ENCODE results near the gene DUXA. TPM values are rescaled to one million over a fixed set of nuclear protein-coding genes. Genes with fewer than 3 reads are reported as not detected.
"Not testable (repeated sequence)": the region's sequence is repeated elsewhere in the genome, so short reads cannot be mapped to it uniquely, and the experiment has no call there.

The DUXA gene
- total RNA-seq, 1 donor from 2014 or later: not detected

DNA sequence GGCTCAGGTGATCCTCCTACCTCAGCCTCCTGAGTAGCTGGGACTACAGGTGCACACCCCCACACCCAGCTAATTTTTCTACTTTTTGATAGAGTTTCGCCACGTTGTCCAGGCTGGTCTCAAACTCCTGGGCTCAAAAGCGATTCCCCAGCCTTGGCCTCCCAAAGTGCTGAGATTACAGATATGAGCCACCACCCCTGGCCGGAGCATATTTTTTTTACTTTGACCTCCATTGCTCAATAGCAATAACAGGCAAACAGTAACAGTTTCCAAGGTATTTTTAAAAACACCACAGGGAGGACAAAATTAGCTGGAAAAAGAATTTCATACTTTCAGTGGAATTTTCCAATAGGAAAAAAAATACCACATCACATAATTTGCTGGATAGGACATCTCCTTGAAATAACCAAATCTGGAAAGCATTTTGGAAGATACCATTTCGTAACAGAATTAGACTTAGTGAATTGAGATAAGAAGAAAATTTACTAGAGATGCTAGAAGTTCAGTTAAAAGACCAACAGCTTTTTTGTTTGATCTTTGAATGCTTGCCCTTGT lies 5.2 kb downstream of the DUXA start:
- Mint-ChIP-seq H3K27me3 (ENCODE audit: low read depth) (peaks cover 4% of the 10 kb centered on the region), H3K36me3 (ENCODE audit: low read depth) (peaks cover 7% of the 10 kb centered on the region), H3K4me3 (no peak overlapping the region), H3K9me3 (peaks cover 15% of the 10 kb centered on the region), H3K27ac (ENCODE audit: unreplicated experiment) (no peak overlapping the region), H3K4me1 (no peaks in the 10 kb centered on the region)
- no peak for DNase-seq (ENCODE audit: low read depth, low spot score)
- TF ChIP-seq, protein P1, sequence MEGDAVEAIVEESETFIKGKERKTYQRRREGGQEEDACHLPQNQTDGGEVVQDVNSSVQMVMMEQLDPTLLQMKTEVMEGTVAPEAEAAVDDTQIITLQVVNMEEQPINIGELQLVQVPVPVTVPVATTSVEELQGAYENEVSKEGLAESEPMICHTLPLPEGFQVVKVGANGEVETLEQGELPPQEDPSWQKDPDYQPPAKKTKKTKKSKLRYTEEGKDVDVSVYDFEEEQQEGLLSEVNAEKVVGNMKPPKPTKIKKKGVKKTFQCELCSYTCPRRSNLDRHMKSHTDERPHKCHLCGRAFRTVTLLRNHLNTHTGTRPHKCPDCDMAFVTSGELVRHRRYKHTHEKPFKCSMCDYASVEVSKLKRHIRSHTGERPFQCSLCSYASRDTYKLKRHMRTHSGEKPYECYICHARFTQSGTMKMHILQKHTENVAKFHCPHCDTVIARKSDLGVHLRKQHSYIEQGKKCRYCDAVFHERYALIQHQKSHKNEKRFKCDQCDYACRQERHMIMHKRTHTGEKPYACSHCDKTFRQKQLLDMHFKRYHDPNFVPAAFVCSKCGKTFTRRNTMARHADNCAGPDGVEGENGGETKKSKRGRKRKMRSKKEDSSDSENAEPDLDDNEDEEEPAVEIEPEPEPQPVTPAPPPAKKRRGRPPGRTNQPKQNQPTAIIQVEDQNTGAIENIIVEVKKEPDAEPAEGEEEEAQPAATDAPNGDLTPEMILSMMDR (conservative IDR thresholded peaks at IDR 0.05): no peak

- Mint-ChIP-seq H3K36me3 (ENCODE audit: low read depth) (peaks cover 3% of the 10 kb centered on the region), H3K27ac (ENCODE audit: unreplicated experiment) (no peak overlapping the region), H3K9me3 (peaks cover 16% of the 10 kb centered on the region), H3K27me3 (ENCODE audit: low read depth) (no peaks in the 10 kb centered on the region), H3K4me3 (no peak overlapping the region), H3K4me1 (no peaks in the 10 kb centered on the region)
- DNase-seq (ENCODE audit: low read depth, low spot score): no peak
- TF ChIP-seq, protein P1 (conservative IDR thresholded peaks at IDR 0.05): no peak
Observed at GRCh38 chr19:57152921-57153320, 14.4 kb downstream of the DUXA start.

DNA sequence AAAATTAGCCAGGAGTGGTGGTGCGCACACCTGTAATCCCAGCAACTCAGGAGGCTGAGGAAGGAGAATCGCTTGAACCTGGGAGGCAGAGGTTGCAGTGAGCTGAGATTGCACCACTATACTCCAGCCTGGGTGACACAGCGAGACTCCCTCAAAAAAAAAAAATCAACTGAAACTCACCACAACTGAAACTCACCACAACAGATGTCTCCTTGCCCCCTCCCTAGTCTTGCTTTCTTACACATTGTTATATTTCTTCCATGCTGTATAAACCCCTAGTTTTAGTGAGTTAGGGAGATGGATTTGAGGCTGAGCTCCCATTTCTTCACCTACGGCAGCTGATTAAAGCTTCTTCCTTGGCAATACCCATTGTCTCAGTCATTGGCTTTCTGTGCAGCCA lies 25.6 kb downstream of the DUXA start:
- Mint-ChIP-seq H3K36me3 (ENCODE audit: low read depth) (peaks cover 13% of the 10 kb centered on the region), H3K27me3 (ENCODE audit: low read depth) (no peaks in the 10 kb centered on the region), H3K4me3 (no peak overlapping the region), H3K27ac (ENCODE audit: unreplicated experiment) (no peak overlapping the region), H3K4me1 (no peaks in the 10 kb centered on the region), H3K9me3 (peaks cover 13% of the 10 kb centered on the region)
- no peak for DNase-seq (ENCODE audit: low read depth, low spot score)
- TF ChIP-seq, protein P1 (conservative IDR thresholded peaks at IDR 0.05): no peak

- peaks cover 9% of the 10 kb centered on the region for H3K36me3 Mint-ChIP-seq (ENCODE audit: low read depth)
- H3K27me3 Mint-ChIP-seq (ENCODE audit: low read depth): no peaks in the 10 kb centered on the region
- no peak overlapping the region for H3K4me3 Mint-ChIP-seq
- DNase-seq (ENCODE audit: low read depth, low spot score): no peak
- no peak overlapping the region for H3K27ac Mint-ChIP-seq (ENCODE audit: unreplicated experiment)
- TF ChIP-seq, protein P1 (conservative IDR thresholded peaks at IDR 0.05): no peak
- H3K4me1 Mint-ChIP-seq: no peaks in the 10 kb centered on the region
- peaks cover 25% of the 10 kb centered on the region for H3K9me3 Mint-ChIP-seq
Observed at GRCh38 chr19:57135797-57136196, 31.5 kb downstream of the DUXA start.

- H3K36me3 Mint-ChIP-seq (ENCODE audit: low read depth); H3K27me3 Mint-ChIP-seq (ENCODE audit: low read depth); H3K4me1 Mint-ChIP-seq; H3K4me3 Mint-ChIP-seq; DNase-seq (ENCODE audit: low read depth, low spot score); H3K27ac Mint-ChIP-seq (ENCODE audit: unreplicated experiment): not testable (repeated sequence)
- H3K9me3 Mint-ChIP-seq: peaks cover 21% of the 10 kb centered on the region
Observed at GRCh38 chr19:57127403-57127802, 39.9 kb downstream of the DUXA start.

DNA sequence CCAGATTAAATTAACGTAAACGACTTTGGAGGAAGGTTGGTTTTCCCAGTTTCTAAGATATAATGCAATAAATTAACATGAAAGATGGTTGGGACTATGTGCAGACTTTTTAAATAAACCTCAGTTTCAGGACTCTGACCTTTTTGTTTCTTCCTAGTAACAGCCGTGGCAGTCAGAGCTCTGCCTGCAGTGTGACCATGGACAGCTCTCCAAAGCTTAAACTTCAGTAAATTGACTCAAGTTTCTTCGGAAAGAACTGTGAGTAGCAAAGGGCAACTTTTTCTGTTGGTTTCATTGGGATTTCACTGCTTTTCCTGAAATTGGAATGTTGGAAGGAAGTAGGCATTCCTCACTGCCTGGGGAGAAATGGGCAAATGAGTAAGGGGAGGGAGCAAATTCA lies 43.4 kb downstream of the DUXA start:
- no peak overlapping the region for H3K4me3 Mint-ChIP-seq
- H3K4me1 Mint-ChIP-seq: no peaks in the 10 kb centered on the region
- no peak for DNase-seq (ENCODE audit: low read depth, low spot score)
- TF ChIP-seq, protein P1 (conservative IDR thresholded peaks at IDR 0.05): no peak
- H3K9me3 Mint-ChIP-seq: peaks cover 7% of the 10 kb centered on the region
- no peak overlapping the region for H3K27ac Mint-ChIP-seq (ENCODE audit: unreplicated experiment)
- H3K27me3 Mint-ChIP-seq (ENCODE audit: low read depth): no peaks in the 10 kb centered on the region
- H3K36me3 Mint-ChIP-seq (ENCODE audit: low read depth): no peaks in the 10 kb centered on the region
